Heart left ventricle (tissue), 13 donors: ENCODE measurements around the gene CEP112.

Source experiments
- CTCF ChIP-seq, 12 donors: fragments of 200-600 bp; sonication (generic) in 4 of 12; IDR thresholded peaks; one replicate each; pipeline versions ENCODE4 v1.5.0 to v1.8.0; 2018 to 2022; ENCODE audit warnings: antibody characterized with exemption in 12 of 12, mild to moderate bottlenecking in 5 of 12
- POLR2A ChIP-seq, 2 donors: fragments of 450-650 bp; IDR thresholded peaks; one replicate each; pipeline ENCODE4 v1.6.1; 2017; ENCODE audit warnings: antibody characterized with exemption in 2 of 2, mild to moderate bottlenecking in 2 of 2, moderate library complexity in 2 of 2
- donor health status: ischemic (EF 13 %, LVEDD 7.1; RV severe dilation, severe dysfunction).
- donor health status: DM: no; HTN: yes; CAD: no.
- donor health status: DM: no; HTN: no; CAD: no.
- donor health status: ischemic (EF 25% LVEDD 6.9; RV normal size, moderate dysfunction).
- donor health status: ischemic (EF 25% LVEDD 5.7; RV mildly dilated, moderate dysfunction).
- donor health status: ischemic (EF 35%, LVEDD 5.7; RV mildly dilated, moderate dysfunction).
- donor health status: nonischemic (EF 11% LVEDD 7.7; RV severe dilation, severe dysfunction).
- donor health status: DM: yes; HTN: yes; CAD: no.
- donor health status: PGD.
- donor health status: ischemic (EF 29% LVEDD 5.4; RV normal size, mild dysfunction).
- donor health status: nonischemic (EF 23%, LVEDD 6.1; RV moderate dilation, normal function).

GRCh38 chr17:66076546-66077190 is 115.3 kb downstream of the CEP112 start:
- no peak for TF ChIP-seq POLR2A (IDR thresholded peaks at IDR 0.05)
- TF ChIP-seq CTCF (IDR thresholded peaks at IDR 0.05), result no peak
